ENCODE results near the gene ZNF697.

The ZNF697 gene

GRCh38 chr1:119664067-119664466 lies 16.0 kb upstream of the ZNF697 start:
- DNase-seq (ENCODE audit: low read depth in 2 of 3, low spot score in 2 of 3): no peak

- DNase-seq (ENCODE audit: low read depth in 2 of 3, low spot score in 2 of 3): no peak
Observed at GRCh38 chr1:119662034-119662437, 14.0 kb upstream of the ZNF697 start.

DNA sequence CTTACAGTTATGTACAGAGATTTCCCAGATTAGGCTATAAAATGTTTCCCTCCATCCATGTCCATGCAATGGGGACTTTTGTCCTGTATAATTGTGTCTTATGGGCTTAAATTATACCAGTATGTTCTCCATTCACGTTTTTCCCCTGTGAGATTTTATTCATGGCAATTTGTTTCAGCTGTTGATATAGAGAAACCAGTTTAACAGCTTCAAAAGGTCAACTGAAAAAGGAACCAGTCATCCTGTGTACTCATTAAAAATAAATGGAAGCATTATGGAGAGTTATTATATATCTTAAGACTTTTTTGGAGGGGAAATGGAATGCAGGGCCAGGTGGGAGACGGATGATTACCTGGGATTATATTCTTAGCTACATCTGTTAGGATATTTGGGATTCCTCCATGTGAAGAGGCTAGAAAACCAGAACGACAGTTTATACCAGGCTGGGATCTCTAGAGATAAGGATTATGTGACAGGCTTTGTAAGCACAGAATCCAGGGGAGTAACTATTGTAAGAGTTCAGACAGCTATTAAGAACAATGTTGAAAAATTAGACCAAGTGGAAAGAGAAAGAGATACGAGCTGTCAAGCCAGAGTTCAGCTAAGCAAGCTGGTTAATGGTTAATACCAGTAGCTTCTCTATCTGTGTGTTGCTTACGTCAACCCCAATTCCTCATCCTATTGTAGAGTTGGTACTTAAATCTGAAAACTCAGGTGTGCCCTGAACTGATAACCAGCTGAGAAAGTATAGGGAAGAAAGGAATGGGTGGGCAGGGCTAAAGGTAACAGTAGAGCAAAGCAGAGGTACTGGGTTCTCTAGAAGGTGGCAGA lies 12.4 kb upstream of the ZNF697 start:
- no peak for DNase-seq (ENCODE audit: low read depth in 2 of 3, low spot score in 2 of 3)

- DNase-seq (ENCODE audit: low read depth in 2 of 3, low spot score in 2 of 3): no peak
Observed at GRCh38 chr1:119659628-119660027, 11.6 kb upstream of the ZNF697 start.

DNA sequence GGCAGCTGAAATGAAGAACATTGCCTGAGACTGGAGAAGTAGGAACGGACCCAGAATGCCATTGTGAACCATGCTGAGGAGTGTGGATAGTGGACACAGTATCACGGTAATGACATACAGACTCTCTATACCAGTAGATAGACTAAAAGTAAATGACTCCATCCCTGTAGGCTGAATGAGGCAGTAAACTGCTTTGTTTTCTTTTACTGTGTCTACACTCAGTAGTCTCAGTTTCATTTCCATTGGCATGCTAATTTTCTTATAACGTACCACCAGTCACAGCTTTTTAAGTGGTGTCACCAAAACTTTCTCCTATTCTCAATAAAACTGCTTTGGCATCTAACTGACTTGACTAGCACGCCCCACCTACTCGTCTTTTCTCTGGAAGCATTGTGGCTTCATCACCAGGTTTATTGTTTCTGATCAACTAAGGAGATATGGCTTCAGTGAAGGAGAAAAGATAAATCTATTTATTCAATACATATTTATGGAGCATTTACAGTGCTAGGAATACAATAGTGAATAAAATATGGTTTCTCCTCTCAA lies 8.4 kb upstream of the ZNF697 start:
- no peak for DNase-seq (ENCODE audit: low read depth in 2 of 3, low spot score in 2 of 3)

GRCh38 chr1:119655154-119655553 lies 7.1 kb upstream of the ZNF697 start:
- DNase-seq (ENCODE audit: low read depth in 2 of 3, low spot score in 2 of 3): no peak

DNA sequence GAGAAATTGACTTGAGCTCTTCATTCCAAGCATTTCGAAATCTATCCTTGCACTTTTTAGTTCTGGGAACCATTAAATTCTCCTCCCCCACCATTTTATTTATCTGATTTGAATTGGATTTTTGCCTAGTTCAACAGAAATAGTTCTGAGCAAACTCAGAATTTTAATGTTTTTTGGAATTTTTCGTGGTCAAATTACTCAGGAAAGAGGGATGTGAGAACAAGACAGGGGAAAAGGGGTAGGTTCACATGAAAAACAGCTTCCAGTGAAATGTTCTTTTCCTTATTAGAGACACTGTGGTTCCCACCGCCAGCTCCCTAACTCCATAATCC lies 5.7 kb upstream of the ZNF697 start:
- DNase-seq (ENCODE audit: low read depth in 2 of 3, low spot score in 2 of 3): no peak

- DNase-seq (ENCODE audit: low read depth in 2 of 3, low spot score in 2 of 3): no peak
Observed at GRCh38 chr1:119653135-119653838, 5.2 kb upstream of the ZNF697 start.

DNA sequence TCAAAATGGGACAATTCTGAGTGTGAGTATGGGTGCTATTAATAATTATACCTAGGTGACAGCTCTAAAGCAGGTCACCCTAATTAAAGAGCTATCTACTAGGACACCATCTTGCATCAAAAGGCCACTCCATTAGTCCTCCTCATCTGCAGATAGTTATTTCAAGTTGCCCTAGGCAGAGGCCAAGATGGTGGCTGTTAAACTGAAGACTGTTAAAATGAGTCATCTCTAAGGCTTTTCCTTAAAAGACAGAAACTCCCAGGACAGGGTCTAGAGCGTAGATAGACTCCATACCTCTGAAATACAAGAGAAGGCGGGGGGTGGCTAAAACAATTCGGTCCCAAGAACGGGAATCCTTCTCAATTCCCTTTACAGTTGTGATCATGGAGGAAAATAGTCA lies 4.5 kb upstream of the ZNF697 start:
- DNase-seq (ENCODE audit: low read depth in 2 of 3, low spot score in 2 of 3): no peak

- DNase-seq (ENCODE audit: low read depth in 2 of 3, low spot score in 2 of 3): no peak
Observed at GRCh38 chr1:119651641-119652040, 3.6 kb upstream of the ZNF697 start.

GRCh38 chr1:119651133-119651532 lies 3.1 kb upstream of the ZNF697 start:
- DNase-seq (ENCODE audit: low read depth in 2 of 3, low spot score in 2 of 3): no peak

DNA sequence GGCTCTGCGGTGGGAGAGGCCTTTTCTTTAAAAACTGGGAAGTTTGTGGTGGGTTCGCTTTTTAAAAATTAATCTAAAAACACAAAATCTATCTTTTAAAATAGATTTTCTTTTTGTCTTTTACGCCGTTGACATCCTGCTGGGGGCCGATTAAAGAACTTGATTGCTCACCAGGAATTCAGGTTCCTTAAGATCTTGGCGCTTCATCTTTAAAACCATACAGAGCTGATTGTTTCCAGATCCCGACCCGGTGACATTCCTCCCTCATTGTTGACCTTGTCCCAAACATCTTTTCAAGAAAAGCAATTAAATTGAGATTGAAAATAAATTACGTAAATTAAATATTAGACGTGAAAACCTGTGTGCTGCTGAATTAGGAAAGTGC lies 546 bp upstream of the ZNF697 start:
- DNase-seq (ENCODE audit: low read depth in 2 of 3, low spot score in 2 of 3): no peak

DNA sequence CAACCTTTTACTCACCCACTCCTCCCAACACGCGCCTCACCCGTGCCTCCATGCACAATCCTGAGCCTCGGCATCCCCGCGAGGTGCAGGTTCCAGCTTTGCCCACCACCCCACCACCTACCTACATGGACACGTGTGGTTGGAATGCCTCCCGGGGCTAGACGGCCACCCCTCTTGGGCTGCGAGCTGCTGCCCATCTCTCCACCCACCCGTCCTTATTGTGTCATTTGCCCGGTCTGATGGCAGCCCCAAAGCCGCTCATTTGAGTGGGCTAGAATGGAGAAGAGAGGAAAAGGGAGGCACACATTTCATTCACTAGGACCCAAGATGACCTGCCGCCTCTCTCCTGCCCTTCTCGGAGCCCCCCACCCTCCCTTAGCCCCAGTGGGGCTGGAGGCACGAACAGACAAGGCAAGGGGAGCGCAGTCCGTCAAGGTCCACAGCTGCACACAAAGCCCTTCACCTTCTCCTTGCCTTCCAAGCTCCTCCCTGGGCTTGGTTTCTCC lies 785 bp downstream of the ZNF697 start:
- DNase-seq (ENCODE audit: low read depth in 2 of 3, low spot score in 2 of 3): no peak

DNA sequence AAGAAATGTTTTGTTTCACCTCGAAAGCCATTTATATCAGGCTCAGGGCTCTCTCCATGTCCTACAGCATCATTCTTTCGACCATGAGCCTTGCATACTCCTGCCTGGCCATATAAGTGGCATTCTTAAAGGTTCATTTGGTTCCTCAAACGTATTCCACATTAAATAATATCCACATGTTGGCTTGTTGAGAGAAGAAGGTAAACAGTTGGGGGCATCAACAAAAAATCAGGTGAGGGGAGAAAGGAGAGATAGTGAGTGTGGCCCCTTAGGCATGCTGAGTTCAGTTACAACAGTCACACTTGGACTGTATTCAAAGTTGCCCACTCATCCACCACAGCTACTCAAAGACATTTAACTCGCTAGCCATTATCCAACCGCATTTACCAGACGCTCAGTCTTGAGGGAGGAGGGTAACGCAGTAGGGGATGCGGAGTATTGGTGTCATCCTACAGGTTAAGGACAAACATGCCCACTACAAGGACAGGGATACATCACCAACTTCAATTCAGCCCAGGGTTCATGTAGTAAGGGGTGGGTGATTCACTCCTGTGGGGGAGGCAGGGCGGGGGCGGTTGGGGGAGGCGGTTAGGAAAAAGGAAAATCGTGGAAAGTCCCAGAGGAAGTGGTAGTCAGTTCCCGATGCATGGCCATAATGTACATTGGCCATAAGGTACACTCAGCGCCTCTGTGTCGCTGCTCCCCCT lies 1.4 kb downstream of the ZNF697 start:
- DNase-seq (ENCODE audit: low read depth in 2 of 3, low spot score in 2 of 3): no peak

DNA sequence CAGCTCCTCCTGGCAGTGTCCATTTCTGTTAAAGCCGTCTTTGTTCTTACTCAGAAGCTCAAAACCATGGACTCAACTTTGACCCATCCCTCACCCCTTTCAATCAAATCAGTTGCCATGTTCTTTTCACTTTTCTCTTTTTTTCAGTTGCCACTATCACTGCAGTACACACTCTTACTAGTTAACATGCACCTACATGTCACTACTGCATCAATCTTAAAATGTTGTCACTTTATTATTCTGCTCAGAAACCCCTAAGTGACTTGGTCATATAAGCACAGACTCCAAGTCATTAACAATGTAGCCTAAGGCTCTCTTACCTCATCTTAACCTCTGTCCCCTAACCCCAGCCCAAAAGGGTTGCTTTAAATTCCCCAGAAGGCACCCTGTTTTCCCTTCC lies 9.0 kb downstream of the ZNF697 start:
- DNase-seq (ENCODE audit: low read depth in 2 of 3, low spot score in 2 of 3): no peak

- DNase-seq (ENCODE audit: low read depth in 2 of 3, low spot score in 2 of 3): no peak
Observed at GRCh38 chr1:119637710-119638109, 10.4 kb downstream of the ZNF697 start.

- no peak for DNase-seq (ENCODE audit: low read depth in 2 of 3, low spot score in 2 of 3)
Observed at GRCh38 chr1:119636491-119637089, 11.5 kb downstream of the ZNF697 start.

DNA sequence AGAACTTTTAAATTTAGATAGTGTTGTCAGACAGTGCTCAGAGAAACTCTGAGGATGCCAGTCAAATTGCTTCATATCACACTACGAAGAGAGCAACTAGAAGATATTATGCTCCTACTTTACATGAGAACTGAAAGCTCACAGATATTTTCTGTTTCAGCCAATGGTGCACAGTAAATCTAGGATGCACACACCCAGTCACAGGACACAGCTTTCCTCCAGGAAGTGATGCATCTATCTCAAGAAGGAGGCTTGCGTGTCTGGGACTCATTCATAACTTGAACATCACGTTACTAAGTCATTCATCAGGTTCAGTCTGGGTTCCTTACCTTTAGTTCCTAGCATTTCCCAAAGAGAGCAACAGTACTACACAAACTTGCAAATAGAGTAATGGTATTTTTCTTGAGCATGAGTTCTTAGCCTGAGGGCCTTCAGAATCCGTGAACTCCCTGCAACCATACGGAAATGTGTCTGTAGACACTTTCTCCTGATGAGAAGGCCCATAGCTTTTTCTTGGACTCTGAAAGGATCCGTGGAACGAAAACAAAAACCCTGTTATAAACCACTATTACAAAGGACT lies 12.2 kb downstream of the ZNF697 start:
- no peak for DNase-seq (ENCODE audit: low read depth in 2 of 3, low spot score in 2 of 3)

GRCh38 chr1:119634016-119634415 lies 14.1 kb downstream of the ZNF697 start:
- DNase-seq (ENCODE audit: low read depth in 2 of 3, low spot score in 2 of 3): no peak

DNA sequence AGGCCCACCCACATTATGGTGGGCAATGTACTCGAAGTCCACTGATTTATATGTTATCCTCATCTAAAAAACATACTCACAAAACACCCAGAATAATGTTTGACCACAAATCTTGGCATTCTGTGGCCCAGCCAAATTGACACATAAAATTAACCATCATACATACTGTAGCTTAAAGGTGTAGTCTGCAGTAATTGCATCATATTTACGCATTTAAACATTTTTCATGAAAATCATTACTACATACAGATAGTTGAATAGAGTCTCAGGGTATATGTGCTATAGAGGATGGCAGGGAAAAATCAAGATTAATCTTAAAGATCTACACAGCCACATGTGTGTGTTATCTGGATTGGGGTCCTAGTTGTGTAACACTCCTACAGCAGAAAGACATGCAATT lies 14.5 kb downstream of the ZNF697 start:
- DNase-seq (ENCODE audit: low read depth in 2 of 3, low spot score in 2 of 3): no peak

DNA sequence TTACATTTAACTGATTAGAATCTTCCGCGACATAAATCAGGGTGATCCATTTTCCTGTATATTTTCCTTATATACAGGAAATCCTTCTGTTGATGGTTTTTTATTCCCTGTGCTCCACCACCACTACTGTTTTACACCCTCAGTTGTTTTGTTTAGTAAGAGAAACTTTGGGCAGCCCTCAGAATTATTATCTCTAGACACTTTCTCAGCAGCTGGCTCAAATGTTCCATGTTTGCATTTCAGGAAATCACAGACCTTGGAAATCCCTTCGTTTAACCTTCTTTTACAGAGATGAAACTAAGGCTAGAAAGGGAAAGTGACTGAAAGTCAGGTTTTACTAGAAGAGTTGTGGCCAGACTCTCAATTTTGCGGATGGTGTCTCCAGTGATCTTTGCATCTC lies 15.2 kb downstream of the ZNF697 start:
- no peak for DNase-seq (ENCODE audit: low read depth in 2 of 3, low spot score in 2 of 3)

Measured in activated CD8-positive, alpha-beta memory T cell treated with anti-CD3 and anti-CD28 coated beads for 48 hours (primary cell).